Hindlimb muscle (tissue), 1 donor: Measurements from ENCODE around the gene USF2. TPM values are rescaled to one million over a fixed set of nuclear protein-coding genes. Genes with fewer than 3 reads are reported as not detected.
A peak's percentile ranks its signal among the peaks of the same experiment; 100 is the strongest.

Source experiments
- DNase-seq: peaks from one replicate; pipeline ENCODE4 v3.0.0-alpha.2; 2013
- polyA plus RNA-seq: library from polyadenylated mRNA; unstranded; fragments of 120-200 nt; gene quantifications from one replicate; pipeline ENCODE4 v1.2.1, GENCODE V29; 2013; ENCODE audit not compliant: insufficient read length

The USF2 gene
- polyA plus RNA-seq, 1 donor, result 119 TPM

GRCh38 chr19:35265900-35266519, 2.8 kb upstream of the USF2 start:
- no peak for DNase-seq

- DNase-seq, result no peak
Measured at GRCh38 chr19:35266520-35267352, 2.0 kb upstream of the USF2 start.

GRCh38 chr19:35267353-35267817, 1.4 kb upstream of the USF2 start:
- peak; percentile 46 for DNase-seq

- DNase-seq, result peak; percentile 89
Measured at GRCh38 chr19:35267818-35268535, 785 bp upstream of the USF2 start.

GRCh38 chr19:35269438-35270117, 816 bp downstream of the USF2 start:
- DNase-seq, result peak; percentile 87

GRCh38 chr19:35270381-35270811, 1.6 kb downstream of the USF2 start:
- no peak for DNase-seq

GRCh38 chr19:35271546-35271945, 2.8 kb downstream of the USF2 start:
- DNase-seq, result no peak

- no peak for DNase-seq
Measured at GRCh38 chr19:35272122-35272719, 3.5 kb downstream of the USF2 start.

GRCh38 chr19:35272954-35273649, 4.3 kb downstream of the USF2 start:
- DNase-seq, result no peak

GRCh38 chr19:35273686-35274259, 5.0 kb downstream of the USF2 start:
- no peak for DNase-seq

GRCh38 chr19:35274323-35274722, 5.6 kb downstream of the USF2 start:
- DNase-seq, result no peak

- no peak for DNase-seq
Measured at GRCh38 chr19:35276706-35277281, 8.0 kb downstream of the USF2 start.

GRCh38 chr19:35278578-35279284, 10.0 kb downstream of the USF2 start:
- no peak for DNase-seq

GRCh38 chr19:35279374-35279773, 10.6 kb downstream of the USF2 start:
- DNase-seq, result no peak

GRCh38 chr19:35279985-35280821, 11.4 kb downstream of the USF2 start:
- no peak for DNase-seq

GRCh38 chr19:35281303-35281702, 12.5 kb downstream of the USF2 start:
- DNase-seq, result no peak

- no peak for DNase-seq
Measured at GRCh38 chr19:35284153-35285094, 15.7 kb downstream of the USF2 start.

- no peak for DNase-seq
Measured at GRCh38 chr19:35285095-35285449, 16.3 kb downstream of the USF2 start.
